CD4-positive, alpha-beta memory T cell (primary cell): Measurements from ENCODE around the gene NR2E1. TPM values are rescaled to one million over a fixed set of nuclear protein-coding genes. Genes with fewer than 3 reads are reported as not detected.
A peak's percentile ranks its signal among the peaks of the same experiment; 100 is the strongest.

Source experiments
- CTCF ChIA-PET: fragments of 350-600 bp; sonication (Branson Sonifier 250); formaldehyde crosslinking; loops from one replicate; lab custom pipeline; 2021; ENCODE audit warnings: inconsistent platforms; ENCODE audit not compliant: partially characterized antibody; lab: Charles Lee
- POLR2A ChIA-PET: fragments of 350-600 bp; sonication (Branson Sonifier 250); formaldehyde crosslinking; loops from one replicate; lab custom pipeline; 2021; ENCODE audit not compliant: partially characterized antibody; lab: Charles Lee
- DNase-seq, 5 donors: peaks; one replicate each; pipeline versions ENCODE4 v3.0.0 to v3.0.0-alpha.2; 2020 to 2022; ENCODE audit warnings: mixed read lengths in 1 of 5
- H3K27ac ChIP-seq: one replicate; pipeline ENCODE4 v1.7.0; 2013; ENCODE audit warnings: low read depth, low read length
- H3K27me3 ChIP-seq: 2 replicates; pipeline ENCODE4 v1.7.0; 2013; ENCODE audit warnings: mild to moderate bottlenecking, low read length, moderate library complexity; ENCODE audit not compliant: insufficient read depth
- H3K36me3 ChIP-seq: 2 replicates; pipeline ENCODE4 v1.7.0; 2013; ENCODE audit warnings: mild to moderate bottlenecking, low read length, moderate library complexity; ENCODE audit not compliant: insufficient read depth
- H3K4me1 ChIP-seq: 2 replicates; pipeline ENCODE4 v1.7.0; 2013; ENCODE audit warnings: mild to moderate bottlenecking, low read length, moderate library complexity; ENCODE audit not compliant: insufficient read depth
- H3K4me3 ChIP-seq, 2 donors: one replicate each; pipeline ENCODE4 v1.7.0; 2013; ENCODE audit warnings: low read length in 2 of 2, mild to moderate bottlenecking in 1 of 2
- H3K9me3 ChIP-seq, 2 donors: one replicate each; pipeline ENCODE4 v1.7.0; 2013; ENCODE audit warnings: low read length in 2 of 2, control low read depth in 1 of 2; ENCODE audit not compliant: control insufficient read depth in 1 of 2
- H3K27ac Mint-ChIP-seq, 7 donors: one replicate each; pipeline ENCODE4 v1.8.0; 2020 to 2021; ENCODE audit warnings: mixed read lengths in 7 of 7, mild to moderate bottlenecking in 6 of 7, inconsistent platforms in 3 of 7, moderate library complexity in 3 of 7
- H3K27me3 Mint-ChIP-seq, 2 donors: one replicate each; pipeline ENCODE4 v1.8.0; 2020 to 2021; ENCODE audit warnings: mixed read lengths in 2 of 2
- H3K36me3 Mint-ChIP-seq, 2 donors: one replicate each; pipeline ENCODE4 v1.8.0; 2020 to 2021; ENCODE audit warnings: mixed read lengths in 2 of 2, inconsistent platforms in 1 of 2, mild to moderate bottlenecking in 1 of 2
- H3K4me1 Mint-ChIP-seq, 4 donors: one replicate each; pipeline ENCODE4 v1.8.0; 2020 to 2021; ENCODE audit warnings: mixed read lengths in 4 of 4, mild to moderate bottlenecking in 1 of 4
- H3K4me3 Mint-ChIP-seq, 8 donors: one replicate each; pipeline ENCODE4 v1.8.0; 2020 to 2021; ENCODE audit warnings: mixed read lengths in 8 of 8, mild to moderate bottlenecking in 7 of 8, moderate library complexity in 6 of 8, inconsistent platforms in 3 of 8
- H3K9me3 Mint-ChIP-seq, 8 donors: one replicate each; pipeline ENCODE4 v1.8.0; 2020 to 2021; ENCODE audit warnings: mixed read lengths in 8 of 8, mild to moderate bottlenecking in 5 of 8, inconsistent platforms in 3 of 8, moderate library complexity in 1 of 8
- intact Hi-C: fragments of 100-400 bp; cut with micrococcal nuclease; formaldehyde crosslinking; loops from one replicate; pipeline ENCODE4 v1.15.1; 2023
- polyA plus RNA-seq, 2 donors: library from polyadenylated mRNA; unstranded; fragments of 300-500 nt; fragmentation: Illumina TruSeq; gene quantifications; one replicate each; pipeline ENCODE4 v1.2.3, GENCODE V29; 2021
- total RNA-seq, 2 experiments: library from RNA; stranded (reverse); gene quantifications; one replicate each; pipeline ENCODE4 v1.2.3, GENCODE V29; 2021

Gene NR2E1
- total and polyA plus RNA-seq, 4 experiments from 2014 or later, result not detected

GRCh38 chr6:108130262-108130661, 35.6 kb upstream of the NR2E1 start:
- H3K4me3 Mint-ChIP-seq, result no peak overlapping the region
- DNase-seq, result no peak
- H3K27me3 Mint-ChIP-seq, result peaks cover 61 to 71% of the 10 kb centered on the region in 2 donors
- ChIA-PET CTCF (no interaction called here), POLR2A (no interaction called here)
- no peak overlapping the region for H3K27ac ChIP-seq
- H3K4me1 ChIP-seq, result peaks cover 13% of the 10 kb centered on the region
- H3K9me3 ChIP-seq, result no peaks in the 10 kb centered on the region
- peaks cover 6 to 13% (median 10%) of the 10 kb centered on the region in 4 donors for H3K4me1 Mint-ChIP-seq
- peak overlapping the region in 1 of 7 donors; percentile 54 for H3K27ac Mint-ChIP-seq
- H3K36me3 ChIP-seq, result no peaks in the 10 kb centered on the region
- no peaks in the 10 kb centered on the region for H3K36me3 Mint-ChIP-seq
- H3K27me3 ChIP-seq, result peaks cover 39% of the 10 kb centered on the region
- H3K9me3 Mint-ChIP-seq, result peaks cover 0 to 1% (median 0%) of the 10 kb centered on the region in 8 donors
- H3K4me3 ChIP-seq, result no peak overlapping the region
- intact Hi-C loops, result no loop called here

GRCh38 chr6:108132863-108133262, 33.0 kb upstream of the NR2E1 start:
- intact Hi-C loops, result no loop called here
- H3K4me1 Mint-ChIP-seq, result peaks cover 6 to 13% (median 10%) of the 10 kb centered on the region in 4 donors
- Histone ChIP-seq H3K9me3 (no peaks in the 10 kb centered on the region), H3K36me3 (no peaks in the 10 kb centered on the region), H3K4me1 (peaks cover 13% of the 10 kb centered on the region), H3K4me3 (no peak overlapping the region), H3K27me3 (peaks cover 31% of the 10 kb centered on the region), H3K27ac (no peak overlapping the region)
- H3K9me3 Mint-ChIP-seq, result peaks cover 0 to under 1% (median 0%) of the 10 kb centered on the region in 8 donors
- H3K27me3 Mint-ChIP-seq, result peaks cover 57 to 58% of the 10 kb centered on the region in 2 donors
- no peaks in the 10 kb centered on the region for H3K36me3 Mint-ChIP-seq
- no peak for DNase-seq
- peak overlapping the region in 4 of 8 donors; percentile 35 to 93 (median 66) for H3K4me3 Mint-ChIP-seq
- ChIA-PET POLR2A (no interaction called here), CTCF (no interaction called here)
- H3K27ac Mint-ChIP-seq, result no peak overlapping the region

GRCh38 chr6:108133594-108134179, 32.1 kb upstream of the NR2E1 start:
- no peak for DNase-seq
- intact Hi-C loops, result no loop called here
- Mint-ChIP-seq H3K4me3 (peak overlapping the region; percentile 83 to 96 (median 88)), H3K27me3 (peaks cover 56 to 59% of the 10 kb centered on the region in 2 donors), H3K27ac (peak overlapping the region in 1 of 7 donors; percentile 54), H3K9me3 (no peaks in the 10 kb centered on the region), H3K36me3 (no peaks in the 10 kb centered on the region), H3K4me1 (peaks cover 6 to 13% (median 10%) of the 10 kb centered on the region in 4 donors)
- no peaks in the 10 kb centered on the region for H3K36me3 ChIP-seq
- POLR2A ChIA-PET, result no interaction called here
- peaks cover 13% of the 10 kb centered on the region for H3K4me1 ChIP-seq
- H3K9me3 ChIP-seq, result no peaks in the 10 kb centered on the region
- no peak overlapping the region for H3K27ac ChIP-seq
- peaks cover 31% of the 10 kb centered on the region for H3K27me3 ChIP-seq
- H3K4me3 ChIP-seq, result peak overlapping the region in 1 of 2 donors; percentile 30
- CTCF ChIA-PET, result no interaction called here

- Mint-ChIP-seq H3K27ac (no peak overlapping the region), H3K4me3 (peak overlapping the region in 3 of 8 donors; percentile 13 to 61 (median 37)), H3K4me1 (peaks cover 6 to 13% (median 10%) of the 10 kb centered on the region in 4 donors), H3K9me3 (peaks cover 0 to 2% (median 0%) of the 10 kb centered on the region in 8 donors), H3K36me3 (no peaks in the 10 kb centered on the region), H3K27me3 (peaks cover 53% of the 10 kb centered on the region in 2 donors)
- no peak for DNase-seq
- peaks cover 26% of the 10 kb centered on the region for H3K27me3 ChIP-seq
- POLR2A ChIA-PET, result no interaction called here
- no peaks in the 10 kb centered on the region for H3K9me3 ChIP-seq
- H3K4me1 ChIP-seq, result peaks cover 13% of the 10 kb centered on the region
- no peak overlapping the region for H3K4me3 ChIP-seq
- H3K36me3 ChIP-seq, result no peaks in the 10 kb centered on the region
- CTCF ChIA-PET, result no interaction called here
- H3K27ac ChIP-seq, result no peak overlapping the region
- intact Hi-C loops, result no loop called here
Observed at GRCh38 chr6:108134213-108134970, 31.4 kb upstream of the NR2E1 start.

- H3K9me3 Mint-ChIP-seq, result peaks cover 0 to 3% (median 0%) of the 10 kb centered on the region in 8 donors
- Histone ChIP-seq H3K4me3 (no peak overlapping the region), H3K4me1 (no peaks in the 10 kb centered on the region), H3K36me3 (no peaks in the 10 kb centered on the region), H3K9me3 (no peaks in the 10 kb centered on the region), H3K27me3 (no peaks in the 10 kb centered on the region), H3K27ac (no peak overlapping the region)
- H3K27me3 Mint-ChIP-seq, result peaks cover 21 to 31% of the 10 kb centered on the region in 2 donors
- ChIA-PET POLR2A (no interaction called here), CTCF (no interaction called here)
- no peak overlapping the region for H3K27ac Mint-ChIP-seq
- no peak for DNase-seq
- H3K4me1 Mint-ChIP-seq, result no peaks in the 10 kb centered on the region
- H3K36me3 Mint-ChIP-seq, result no peaks in the 10 kb centered on the region
- intact Hi-C loops, result no loop called here
- no peak overlapping the region for H3K4me3 Mint-ChIP-seq
Observed at GRCh38 chr6:108142240-108142639, 23.6 kb upstream of the NR2E1 start.

GRCh38 chr6:108145639-108146038, 20.2 kb upstream of the NR2E1 start:
- Mint-ChIP-seq H3K4me1 (no peaks in the 10 kb centered on the region), H3K27ac (no peak overlapping the region), H3K9me3 (peaks cover 0 to 6% (median 1%) of the 10 kb centered on the region in 8 donors), H3K4me3 (no peak overlapping the region), H3K36me3 (no peaks in the 10 kb centered on the region), H3K27me3 (peaks cover 26 to 35% of the 10 kb centered on the region in 2 donors)
- Histone ChIP-seq H3K9me3 (no peaks in the 10 kb centered on the region), H3K4me1 (no peaks in the 10 kb centered on the region), H3K27me3 (no peaks in the 10 kb centered on the region), H3K27ac (no peak overlapping the region), H3K4me3 (no peak overlapping the region), H3K36me3 (no peaks in the 10 kb centered on the region)
- ChIA-PET POLR2A (no interaction called here), CTCF (no interaction called here)
- intact Hi-C loops, result no loop called here
- no peak for DNase-seq

- peaks cover 8% of the 10 kb centered on the region for H3K4me1 ChIP-seq
- H3K27ac ChIP-seq, result no peak overlapping the region
- Mint-ChIP-seq H3K9me3 (peaks cover 0 to 6% (median 1%) of the 10 kb centered on the region in 8 donors), H3K36me3 (no peaks in the 10 kb centered on the region), H3K27ac (no peak overlapping the region), H3K4me3 (no peak overlapping the region), H3K4me1 (peaks cover 4 to 15% (median 9%) of the 10 kb centered on the region in 4 donors), H3K27me3 (peaks cover 49 to 53% of the 10 kb centered on the region in 2 donors)
- H3K36me3 ChIP-seq, result no peaks in the 10 kb centered on the region
- intact Hi-C loops, result no loop called here
- H3K9me3 ChIP-seq, result no peaks in the 10 kb centered on the region
- DNase-seq, result no peak
- ChIA-PET POLR2A (no interaction called here), CTCF (no interaction called here)
- peaks cover 15% of the 10 kb centered on the region for H3K27me3 ChIP-seq
- no peak overlapping the region for H3K4me3 ChIP-seq
Observed at GRCh38 chr6:108152446-108152845, 13.4 kb upstream of the NR2E1 start.
